22Rv1 (cell line): ENCODE data around the gene SPECC1L.

Source experiments
- CTCF ChIP-seq: fragments of 450-650 bp; IDR thresholded peaks from 2 replicates; pipeline ENCODE4 v1.5.1; 2017; ENCODE audit warnings: mild to moderate bottlenecking
- ZFX ChIP-seq: fragments of 450-650 bp; IDR thresholded peaks from 2 replicates; pipeline ENCODE4 v1.6.1; 2017; ENCODE audit warnings: antibody characterized with exemption, borderline replicate concordance

GRCh38 chr22:24401931-24402367 lies 131.3 kb downstream of the SPECC1L start:
- TF ChIP-seq CTCF (no peak), ZFX (no peak)
